Measurements from ENCODE around the gene SH3RF3. TPM values are rescaled to one million over a fixed set of nuclear protein-coding genes. Genes with fewer than 3 reads are reported as not detected.
A peak's percentile ranks its signal among the peaks of the same experiment; 100 is the strongest.

The SH3RF3 gene
- total RNA-seq, 1 donor from 2014 or later = 0.28 TPM

DNA sequence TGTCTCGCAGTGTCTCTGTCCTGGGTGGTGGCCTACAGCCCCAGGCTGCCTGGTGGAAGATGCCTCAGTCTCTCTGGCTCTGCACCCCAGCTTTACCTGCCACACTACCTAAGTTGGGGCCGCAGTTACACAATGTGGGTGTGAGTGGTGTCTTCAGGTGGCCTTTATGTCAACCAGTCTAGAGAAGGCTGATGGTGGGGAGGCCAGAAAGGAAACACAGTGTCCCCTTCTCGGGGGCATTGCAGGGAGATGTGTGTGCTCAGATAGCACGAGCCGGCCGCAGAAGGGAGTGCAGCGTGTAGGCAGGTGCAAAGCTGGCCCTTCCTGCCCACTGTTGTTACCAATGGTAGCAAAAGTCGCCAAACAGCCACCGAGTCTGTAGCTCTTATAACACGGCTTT, 216.1 kb downstream of the SH3RF3 start:
- Histone ChIP-seq H2AFZ (replicated peaks) (no peak overlapping the region), H3K27ac (no peak overlapping the region), H3K9me3 (ENCODE audit: low read depth) (peaks cover 4% of the 10 kb centered on the region), H3K4me2 (no peak overlapping the region), H3K9ac (no peak overlapping the region), H3K36me3 (no peaks in the 10 kb centered on the region), H4K20me1 (ENCODE audit: low read depth) (no peaks in the 10 kb centered on the region), H3K27me3 (no peaks in the 10 kb centered on the region), H3F3A (ENCODE audit: low read depth) (no peaks in the 10 kb centered on the region), H3K4me3 (no peak overlapping the region), H3K79me2 (ENCODE audit: low read depth) (no peaks in the 10 kb centered on the region), H3K4me1 (peaks cover 30% of the 10 kb centered on the region)
- Mint-ChIP-seq H3K9me3 (peaks cover 8% of the 10 kb centered on the region), H3K4me1 (peaks cover 58% of the 10 kb centered on the region), H3K36me3 (peaks cover under 1% of the 10 kb centered on the region), H3K4me3 (no peak overlapping the region), H3K27ac (no peak overlapping the region), H3K27me3 (ENCODE audit: insufficient read depth, low read depth) (peaks cover 5% of the 10 kb centered on the region)
- no peak for DNase-seq (ENCODE audit: low spot score)
- TF ChIP-seq EZH2 (IDR thresholded peaks at IDR 0.05) (no peak), EZH2phosphoT487 (IDR thresholded peaks at IDR 0.05) (no peak)
- TF ChIP-seq, protein P1, sequence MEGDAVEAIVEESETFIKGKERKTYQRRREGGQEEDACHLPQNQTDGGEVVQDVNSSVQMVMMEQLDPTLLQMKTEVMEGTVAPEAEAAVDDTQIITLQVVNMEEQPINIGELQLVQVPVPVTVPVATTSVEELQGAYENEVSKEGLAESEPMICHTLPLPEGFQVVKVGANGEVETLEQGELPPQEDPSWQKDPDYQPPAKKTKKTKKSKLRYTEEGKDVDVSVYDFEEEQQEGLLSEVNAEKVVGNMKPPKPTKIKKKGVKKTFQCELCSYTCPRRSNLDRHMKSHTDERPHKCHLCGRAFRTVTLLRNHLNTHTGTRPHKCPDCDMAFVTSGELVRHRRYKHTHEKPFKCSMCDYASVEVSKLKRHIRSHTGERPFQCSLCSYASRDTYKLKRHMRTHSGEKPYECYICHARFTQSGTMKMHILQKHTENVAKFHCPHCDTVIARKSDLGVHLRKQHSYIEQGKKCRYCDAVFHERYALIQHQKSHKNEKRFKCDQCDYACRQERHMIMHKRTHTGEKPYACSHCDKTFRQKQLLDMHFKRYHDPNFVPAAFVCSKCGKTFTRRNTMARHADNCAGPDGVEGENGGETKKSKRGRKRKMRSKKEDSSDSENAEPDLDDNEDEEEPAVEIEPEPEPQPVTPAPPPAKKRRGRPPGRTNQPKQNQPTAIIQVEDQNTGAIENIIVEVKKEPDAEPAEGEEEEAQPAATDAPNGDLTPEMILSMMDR (IDR thresholded peaks at IDR 0.05) = no peak

DNA sequence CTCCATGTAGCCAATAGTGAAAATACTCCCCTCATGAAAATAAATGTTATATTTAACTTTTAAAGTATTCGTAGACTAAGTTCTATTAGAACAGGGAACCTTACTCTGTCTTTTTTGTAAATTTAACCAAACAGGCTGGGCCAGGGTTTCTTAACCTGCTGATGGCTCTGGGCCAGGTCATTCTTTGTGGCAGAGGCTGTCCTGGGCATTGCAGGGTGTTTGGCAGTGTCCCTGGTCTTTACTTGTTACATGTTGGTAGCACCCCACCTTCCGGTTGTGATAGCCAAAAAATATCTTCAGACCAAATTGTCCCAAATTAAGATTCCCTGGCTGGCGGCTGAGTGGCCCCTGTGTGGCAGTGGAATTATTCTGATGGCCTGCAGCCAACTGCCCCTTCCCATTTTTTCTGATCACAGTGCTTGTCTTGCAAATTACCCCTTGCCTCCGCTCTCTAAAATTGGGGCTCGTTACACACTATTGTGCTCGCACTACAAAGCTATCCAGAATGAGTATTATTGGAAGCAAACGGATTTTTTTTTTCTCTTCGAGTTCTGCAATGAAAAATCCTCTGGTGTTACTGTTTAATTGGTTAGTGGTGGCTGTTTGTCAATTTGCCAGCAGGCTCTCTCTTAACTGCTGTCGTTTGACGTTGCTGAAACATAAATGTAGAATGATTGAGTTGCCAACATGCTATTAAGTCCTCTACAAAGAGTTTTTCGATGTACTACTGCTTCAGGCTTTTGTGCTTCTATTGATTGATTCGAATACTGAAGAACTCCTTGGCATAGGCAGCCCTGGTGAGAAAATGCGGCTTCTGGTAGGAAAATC, 216.9 kb downstream of the SH3RF3 start:
- Histone ChIP-seq H3K27ac (no peak overlapping the region), H3K36me3 (no peaks in the 10 kb centered on the region), H3K9ac (no peak overlapping the region), H3K4me3 (no peak overlapping the region), H3K79me2 (ENCODE audit: low read depth) (no peaks in the 10 kb centered on the region), H3F3A (ENCODE audit: low read depth) (no peaks in the 10 kb centered on the region), H3K4me2 (no peak overlapping the region), H3K9me3 (ENCODE audit: low read depth) (no peaks in the 10 kb centered on the region), H3K4me1 (peaks cover 30% of the 10 kb centered on the region), H2AFZ (replicated peaks) (no peak overlapping the region), H3K27me3 (no peaks in the 10 kb centered on the region), H4K20me1 (ENCODE audit: low read depth) (no peaks in the 10 kb centered on the region)
- Mint-ChIP-seq H3K27me3 (ENCODE audit: insufficient read depth, low read depth) (peaks cover 5% of the 10 kb centered on the region), H3K9me3 (peaks cover 1% of the 10 kb centered on the region), H3K4me1 (peaks cover 66% of the 10 kb centered on the region), H3K4me3 (no peak overlapping the region), H3K27ac (peak overlapping the region; percentile 69), H3K36me3 (no peaks in the 10 kb centered on the region)
- no peak for DNase-seq (ENCODE audit: low spot score)
- TF ChIP-seq EZH2phosphoT487 (IDR thresholded peaks at IDR 0.05) = no peak
- TF ChIP-seq EZH2 (IDR thresholded peaks at IDR 0.05) = no peak
- TF ChIP-seq, protein P1 (IDR thresholded peaks at IDR 0.05) = no peak

DNA sequence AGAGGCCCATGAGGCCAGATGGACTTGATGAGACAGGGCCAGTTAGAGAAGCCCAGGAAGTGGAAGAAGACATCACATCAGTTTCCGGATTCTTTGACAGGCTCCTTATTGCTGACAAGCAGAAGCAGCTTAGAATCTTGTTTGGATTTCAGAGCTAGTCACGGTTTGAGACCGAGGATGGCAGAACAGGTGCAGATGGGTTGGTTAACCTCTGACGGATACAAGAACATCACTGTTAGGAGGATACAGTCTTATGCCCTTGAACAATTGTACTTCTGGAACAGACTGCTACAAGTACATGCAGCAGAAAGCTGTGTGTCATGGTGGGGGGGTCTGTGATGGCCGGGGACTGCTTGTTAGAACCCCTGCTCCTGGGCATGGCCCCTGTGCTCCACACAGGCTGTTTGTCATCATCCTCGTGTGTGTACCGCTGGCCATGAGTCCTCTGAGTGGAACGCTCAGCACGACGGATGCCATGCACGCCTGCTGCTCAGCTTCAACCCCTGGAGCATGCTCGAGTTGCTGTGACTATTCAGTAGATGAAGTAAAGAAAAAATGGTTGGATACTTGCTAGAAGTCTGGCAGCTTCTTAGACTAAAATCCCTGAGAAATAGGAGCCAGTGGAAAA, 217.7 kb downstream of the SH3RF3 start:
- peaks cover 30% of the 10 kb centered on the region for H3K4me1 ChIP-seq
- H3K4me1 Mint-ChIP-seq = peaks cover 70% of the 10 kb centered on the region
- no peak overlapping the region for H3K4me2 ChIP-seq
- TF ChIP-seq, protein P1 (IDR thresholded peaks at IDR 0.05) = no peak
- peaks cover 5% of the 10 kb centered on the region for H3K27me3 Mint-ChIP-seq (ENCODE audit: insufficient read depth, low read depth)
- no peaks in the 10 kb centered on the region for H3K36me3 Mint-ChIP-seq
- no peak overlapping the region for H2AFZ ChIP-seq (replicated peaks)
- H3K9me3 ChIP-seq (ENCODE audit: low read depth) = no peaks in the 10 kb centered on the region
- H4K20me1 ChIP-seq (ENCODE audit: low read depth) = no peaks in the 10 kb centered on the region
- H3F3A ChIP-seq (ENCODE audit: low read depth) = no peaks in the 10 kb centered on the region
- no peak overlapping the region for H3K27ac ChIP-seq
- no peaks in the 10 kb centered on the region for H3K36me3 ChIP-seq
- no peaks in the 10 kb centered on the region for H3K79me2 ChIP-seq (ENCODE audit: low read depth)
- H3K9me3 Mint-ChIP-seq = no peaks in the 10 kb centered on the region
- no peak for DNase-seq (ENCODE audit: low spot score)
- no peaks in the 10 kb centered on the region for H3K27me3 ChIP-seq
- H3K4me3 ChIP-seq = no peak overlapping the region
- H3K4me3 Mint-ChIP-seq = no peak overlapping the region
- peak overlapping the region; percentile 69 for H3K27ac Mint-ChIP-seq
- H3K9ac ChIP-seq = no peak overlapping the region
